Coronary artery (tissue), 2 donors: Measurements from ENCODE around the gene IMPDH2.
A peak's percentile ranks its signal among the peaks of the same experiment; 100 is the strongest.
"Not testable (repeated sequence)": the region's sequence is repeated elsewhere in the genome, so short reads cannot be mapped to it uniquely, and the experiment has no call there.

ENCODE experiments used
- DNase-seq: peaks from one replicate; pipeline ENCODE4 v3.0.0-alpha.2; 2017; ENCODE audit warnings: low spot score
- H3K27ac ChIP-seq, 2 donors: fragments of 200-600 bp; sonication (generic); one replicate each; pipeline ENCODE4 v1.5.1; 2016 to 2019
- H3K4me3 ChIP-seq: fragments of 200-600 bp; sonication (generic); 2 replicates; pipeline ENCODE4 v1.5.1; 2016; ENCODE audit warnings: mild to moderate bottlenecking, moderate library complexity
- CTCF ChIP-seq: fragments of 200-600 bp; sonication (generic); IDR thresholded peaks from one replicate; pipeline ENCODE4 v1.5.1; 2019; ENCODE audit warnings: antibody characterized with exemption

Gene IMPDH2

GRCh38 chr3:49013113-49013737 is 16.0 kb downstream of the IMPDH2 start:
- no peak overlapping the region for H3K27ac ChIP-seq
- DNase-seq: no peak
- H3K4me3 ChIP-seq: no peak overlapping the region
- no peak for TF ChIP-seq CTCF

GRCh38 chr3:49012441-49013017 is 16.7 kb downstream of the IMPDH2 start:
- H3K27ac ChIP-seq: no peak overlapping the region
- TF ChIP-seq CTCF: no peak
- DNase-seq: no peak
- no peak overlapping the region for H3K4me3 ChIP-seq

- no peak for DNase-seq
- Histone ChIP-seq H3K27ac (no peak overlapping the region), H3K4me3 (no peak overlapping the region)
- TF ChIP-seq CTCF: no peak
Measured at GRCh38 chr3:49009396-49009795, 19.8 kb downstream of the IMPDH2 start.

- H3K27ac ChIP-seq: peak overlapping the region; percentile 89 to 91
- peak overlapping the region; percentile 91 for H3K4me3 ChIP-seq
- DNase-seq: not testable (repeated sequence)
Measured at GRCh38 chr3:49008627-49009026, 20.6 kb downstream of the IMPDH2 start.

- H3K4me3 ChIP-seq: peak overlapping the region; percentile 91
- no peak for TF ChIP-seq CTCF
- DNase-seq: peak; percentile 93
- peak overlapping the region; percentile 89 to 91 for H3K27ac ChIP-seq
Measured at GRCh38 chr3:49007771-49008528, 21.2 kb downstream of the IMPDH2 start.

- no peak for TF ChIP-seq CTCF
- peak; percentile 98 for DNase-seq
- Histone ChIP-seq H3K27ac (peak within 1 kb of the TSS; percentile 89 to 91), H3K4me3 (peak within 1 kb of the TSS; percentile 91)
Measured at GRCh38 chr3:49007068-49007770, 22.0 kb downstream of the IMPDH2 start, which contains the start of gene WDR6. WDR6 (plus strand) TSS chr3:49007391; CDS start chr3:49007432, 41 bp downstream.

- no peak for DNase-seq
- TF ChIP-seq CTCF: no peak
- peak overlapping the region; percentile 89 to 91 for H3K27ac ChIP-seq
- peak overlapping the region; percentile 91 for H3K4me3 ChIP-seq
Measured at GRCh38 chr3:49006408-49007067, 22.7 kb downstream of the IMPDH2 start.
